Gastroesophageal sphincter (tissue), 4 donors: ENCODE data around the gene PLPP3. TPM values are rescaled to one million over a fixed set of nuclear protein-coding genes. Genes with fewer than 3 reads are reported as not detected.

Source experiments
- ATAC-seq: fragments of 150-250 bp; one replicate; pipeline ENCODE4 v1.9.1; 2016; ENCODE audit warnings: mild to moderate bottlenecking, moderate library complexity
- H3K27ac ChIP-seq, 4 donors: fragments of 200-600 bp; sonication (generic) in 3 of 4; 1 replicate in 3 of 4; 2 replicates in 1 of 4; pipeline ENCODE4 v1.5.1; 2016 to 2019
- H3K27me3 ChIP-seq: fragments of 200-600 bp; sonication (generic); one replicate; pipeline ENCODE4 v1.5.1; 2019
- H3K36me3 ChIP-seq, 2 donors: fragments of 200-600 bp; sonication (generic); one replicate each; pipeline ENCODE4 v1.5.1; 2019; ENCODE audit warnings: control low read depth in 1 of 2
- H3K4me1 ChIP-seq, 3 donors: fragments of 200-600 bp; sonication (generic); 1 replicate in 2 of 3; 2 replicates in 1 of 3; pipeline ENCODE4 v1.5.1; 2016 to 2019; ENCODE audit warnings: control low read depth in 2 of 3
- H3K4me3 ChIP-seq, 2 donors: fragments of 200-600 bp; sonication (generic); one replicate each; pipeline ENCODE4 v1.5.1; 2019; ENCODE audit warnings: mild to moderate bottlenecking in 1 of 2, moderate library complexity in 1 of 2
- H3K9me3 ChIP-seq, 3 donors: fragments of 200-600 bp; sonication (generic); one replicate each; pipeline ENCODE4 v1.5.1; 2017 to 2019; ENCODE audit warnings: control low read depth in 2 of 3
- CTCF ChIP-seq, 4 experiments: fragments of 200-600 bp in 2 of 4; fragments of 450-650 bp in 2 of 4; sonication (generic) in 1 of 4; IDR thresholded peaks; one replicate each; pipeline ENCODE4 v1.5.1; 2017 to 2019; ENCODE audit warnings: antibody characterized with exemption in 4 of 4, mild to moderate bottlenecking in 2 of 4, moderate library complexity in 2 of 4
- EP300 ChIP-seq: sonication (generic); formaldehyde crosslinking; IDR thresholded peaks from one replicate; pipeline ENCODE4 v1.6.1; 2017; ENCODE audit warnings: antibody characterized with exemption, mild to moderate bottlenecking
- POLR2A ChIP-seq, 2 donors: fragments of 450-650 bp; IDR thresholded peaks; one replicate each; pipeline ENCODE4 v1.6.1; 2017; ENCODE audit warnings: antibody characterized with exemption in 2 of 2, mild to moderate bottlenecking in 2 of 2, moderate library complexity in 1 of 2
- POLR2AphosphoS5 ChIP-seq: sonication (generic); formaldehyde crosslinking; IDR thresholded peaks from one replicate; pipeline ENCODE4 v1.6.1; 2017; ENCODE audit warnings: antibody characterized with exemption
- WGBS, 2 donors: methylation state at CpG; one replicate each; pipeline ENCODE4 v1.1.5; 2018; ENCODE audit warnings: low coverage in 1 of 2; 5-methylcytosine and 5-hydroxymethylcytosine counted together
- total RNA-seq, 4 donors: library from RNA; depleted of rRNA; stranded (reverse); fragments of >200 nt; gene quantifications; one replicate each; pipeline ENCODE4 v1.1.0, GENCODE V29; 2016

The PLPP3 gene
- total RNA-seq, 4 donors from 2014 or later, result 127 to 219 (median 164) TPM

DNA sequence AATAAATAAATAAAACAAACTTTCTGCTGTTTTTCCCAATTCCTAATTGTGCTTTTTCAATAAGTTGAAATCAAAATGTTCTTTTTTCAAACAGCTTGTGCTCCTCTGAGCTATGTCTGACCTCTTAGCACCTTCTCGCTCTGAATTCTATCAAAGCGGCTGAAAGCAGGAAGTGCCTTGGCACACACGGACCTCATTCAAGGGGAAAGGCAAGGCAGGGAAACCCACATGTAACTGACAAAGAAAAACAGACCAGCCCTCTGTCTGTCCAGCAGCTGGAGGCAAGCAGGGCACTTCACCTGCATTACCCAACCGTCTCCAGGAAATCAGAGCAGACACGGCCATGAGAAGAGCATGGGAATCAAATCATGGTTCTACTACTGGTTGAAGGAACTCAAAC lies 56.7 kb downstream of the PLPP3 start:
- peak; percentile 8 for ATAC-seq
- TF ChIP-seq POLR2A (IDR thresholded peaks at IDR 0.05) (no peak), CTCF (IDR thresholded peaks at IDR 0.05) (no peak), EP300 (no peak), POLR2AphosphoS5 (no peak)
- peaks cover 0 to 59% of the 10 kb centered on the region in 2 donors for H3K36me3 ChIP-seq
- WGBS, 2 donors, result 55 to 63% methylated on average over 2 to 3 of the region's 5 CpGs
- no peak overlapping the region for H3K27ac ChIP-seq
- H3K27me3 ChIP-seq, result no peaks in the 10 kb centered on the region
- peaks cover 4 to 46% (median 9%) of the 10 kb centered on the region in 3 donors for H3K4me1 ChIP-seq
- no peaks in the 10 kb centered on the region for H3K9me3 ChIP-seq
- no peak overlapping the region for H3K4me3 ChIP-seq

DNA sequence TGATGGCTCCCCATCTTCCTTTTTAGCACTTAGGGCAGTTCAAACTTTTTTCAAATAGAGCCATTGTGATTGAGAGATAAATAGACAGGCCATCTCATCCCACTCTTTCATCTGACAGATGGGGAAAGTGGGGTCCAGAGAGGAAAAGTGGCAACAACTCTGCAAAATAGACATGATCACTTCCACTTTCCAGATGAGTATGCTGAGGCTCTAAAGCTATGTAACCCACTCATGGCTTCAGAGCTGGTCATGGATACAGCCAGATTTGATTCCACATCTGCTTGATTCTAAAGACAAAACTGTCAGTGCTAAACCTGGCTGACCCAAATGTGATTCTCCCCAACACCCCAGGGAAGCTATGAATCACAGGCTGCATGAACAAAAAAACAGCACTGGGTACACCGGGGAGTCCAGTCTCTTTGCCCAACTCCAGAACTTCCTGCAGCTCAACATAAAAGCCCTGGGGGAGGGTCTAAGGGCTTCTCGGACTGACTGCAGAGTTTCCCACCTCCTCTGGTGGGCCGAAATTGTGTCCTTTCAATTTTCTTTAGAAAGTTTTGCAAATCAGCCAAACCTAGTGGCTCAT lies 59.3 kb downstream of the PLPP3 start:
- H3K36me3 ChIP-seq, result peaks cover 0 to 85% of the 10 kb centered on the region in 2 donors
- WGBS, 2 donors, result 86 to 91% methylated on average over 2 of the region's 3 CpGs

GRCh38 chr1:56517404-56518130 lies 61.8 kb downstream of the PLPP3 start:
- Histone ChIP-seq H3K27ac (no peak overlapping the region), H3K9me3 (no peaks in the 10 kb centered on the region), H3K27me3 (no peaks in the 10 kb centered on the region), H3K36me3 (peaks cover 0 to 75% of the 10 kb centered on the region in 2 donors), H3K4me1 (peaks cover 0 to 50% (median 5%) of the 10 kb centered on the region in 3 donors), H3K4me3 (no peak overlapping the region)
- TF ChIP-seq POLR2A (IDR thresholded peaks at IDR 0.05) (no peak), POLR2AphosphoS5 (no peak), EP300 (no peak), CTCF (IDR thresholded peaks at IDR 0.05) (no peak)
- no peak for ATAC-seq
- WGBS, 2 donors, result 100% methylated on average over 2 of the region's 2 CpGs

More for the DNA sequence above, 59.3 kb downstream of the PLPP3 start:
- no peak overlapping the region for H3K4me3 ChIP-seq
- H3K27me3 ChIP-seq, result no peaks in the 10 kb centered on the region
- H3K4me1 ChIP-seq, result peaks cover 0 to 46% (median 5%) of the 10 kb centered on the region in 3 donors
- no peak for ATAC-seq
- no peaks in the 10 kb centered on the region for H3K9me3 ChIP-seq
- no peak overlapping the region for H3K27ac ChIP-seq
- TF ChIP-seq CTCF (IDR thresholded peaks at IDR 0.05) (no peak), EP300 (no peak), POLR2AphosphoS5 (no peak), POLR2A (IDR thresholded peaks at IDR 0.05) (no peak)

DNA sequence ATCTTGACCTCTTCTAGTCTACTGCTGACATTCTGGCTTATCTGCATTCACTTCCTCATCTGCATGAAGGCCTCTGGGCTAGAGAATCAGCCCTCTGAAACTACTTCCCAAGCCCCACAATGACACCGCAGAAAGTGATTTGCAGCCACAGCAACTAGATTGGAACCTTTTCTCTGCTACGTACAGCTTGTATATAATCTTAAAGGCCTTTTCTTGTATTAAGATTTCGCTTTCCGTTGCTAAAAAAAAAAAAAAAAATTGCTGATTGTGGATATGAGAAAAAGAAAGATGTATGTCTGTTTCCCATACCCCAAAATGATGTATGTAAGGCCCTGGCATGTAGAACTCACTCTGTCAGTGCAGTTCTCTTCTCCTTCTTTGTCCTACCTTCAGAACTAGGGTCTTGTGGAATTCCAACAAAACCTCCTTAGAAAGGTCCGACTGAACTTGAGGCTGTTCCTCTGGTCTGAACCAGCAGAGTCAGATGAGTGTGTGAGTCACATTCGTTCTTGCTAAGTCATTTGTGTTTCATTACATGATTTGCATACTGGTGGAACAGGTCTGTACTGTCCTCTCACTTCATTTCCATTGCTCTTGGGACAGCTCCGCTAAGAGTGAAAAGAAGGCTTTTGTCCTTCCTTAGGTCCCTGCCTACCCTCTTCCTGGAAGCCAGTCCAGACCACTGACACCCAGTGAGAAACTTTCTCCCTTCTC lies 62.7 kb downstream of the PLPP3 start:
- TF ChIP-seq CTCF (IDR thresholded peaks at IDR 0.05) (no peak), POLR2AphosphoS5 (no peak), POLR2A (IDR thresholded peaks at IDR 0.05) (no peak), EP300 (no peak)
- no peak overlapping the region for H3K27ac ChIP-seq
- peaks cover 0 to 48% (median 5%) of the 10 kb centered on the region in 3 donors for H3K4me1 ChIP-seq
- peak; percentile 34 for ATAC-seq
- H3K9me3 ChIP-seq, result no peaks in the 10 kb centered on the region
- peaks cover 0 to 73% of the 10 kb centered on the region in 2 donors for H3K36me3 ChIP-seq
- no peaks in the 10 kb centered on the region for H3K27me3 ChIP-seq
- 65 to 82% methylated on average over 6 to 7 of the region's 7 CpGs for WGBS, 2 donors
- H3K4me3 ChIP-seq, result no peak overlapping the region
